ENCODE results near the gene ANLN.

DNA sequence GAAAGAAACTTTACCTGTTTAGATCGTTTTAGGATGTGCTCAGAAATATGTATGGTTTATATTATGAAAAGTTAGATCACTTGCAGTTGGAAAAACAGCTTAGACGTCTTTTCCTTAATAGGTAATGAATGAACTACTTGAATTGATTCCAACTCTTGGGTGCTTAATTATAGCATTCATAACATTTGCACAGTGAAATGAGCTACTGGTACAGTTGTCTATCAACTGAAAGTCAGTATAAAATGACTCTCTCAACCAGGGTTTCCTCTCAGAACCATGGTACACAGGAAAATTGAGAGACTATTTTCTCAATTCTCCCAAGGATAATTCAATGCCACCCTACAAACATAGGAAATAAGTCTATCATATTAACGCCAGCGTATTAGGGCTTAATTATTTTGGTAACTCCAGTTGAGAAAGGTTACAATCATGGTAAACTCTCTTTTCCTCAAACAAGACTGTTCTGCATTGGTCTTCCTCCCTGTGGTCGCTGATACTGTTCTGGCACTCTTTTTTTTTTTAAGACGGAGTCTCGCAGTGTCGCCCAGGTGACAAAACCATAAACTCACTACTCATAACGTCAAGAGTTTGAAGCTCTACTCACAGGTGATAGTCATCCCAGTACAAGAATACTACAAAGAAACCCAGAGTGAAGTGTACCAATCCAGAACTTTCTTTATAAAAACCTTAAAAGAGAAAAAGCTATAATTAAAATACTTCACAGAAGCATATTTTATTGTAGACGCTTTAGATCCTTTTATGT is 2.0 kb downstream of the ANLN start:
- TF ChIP-seq, protein P1, sequence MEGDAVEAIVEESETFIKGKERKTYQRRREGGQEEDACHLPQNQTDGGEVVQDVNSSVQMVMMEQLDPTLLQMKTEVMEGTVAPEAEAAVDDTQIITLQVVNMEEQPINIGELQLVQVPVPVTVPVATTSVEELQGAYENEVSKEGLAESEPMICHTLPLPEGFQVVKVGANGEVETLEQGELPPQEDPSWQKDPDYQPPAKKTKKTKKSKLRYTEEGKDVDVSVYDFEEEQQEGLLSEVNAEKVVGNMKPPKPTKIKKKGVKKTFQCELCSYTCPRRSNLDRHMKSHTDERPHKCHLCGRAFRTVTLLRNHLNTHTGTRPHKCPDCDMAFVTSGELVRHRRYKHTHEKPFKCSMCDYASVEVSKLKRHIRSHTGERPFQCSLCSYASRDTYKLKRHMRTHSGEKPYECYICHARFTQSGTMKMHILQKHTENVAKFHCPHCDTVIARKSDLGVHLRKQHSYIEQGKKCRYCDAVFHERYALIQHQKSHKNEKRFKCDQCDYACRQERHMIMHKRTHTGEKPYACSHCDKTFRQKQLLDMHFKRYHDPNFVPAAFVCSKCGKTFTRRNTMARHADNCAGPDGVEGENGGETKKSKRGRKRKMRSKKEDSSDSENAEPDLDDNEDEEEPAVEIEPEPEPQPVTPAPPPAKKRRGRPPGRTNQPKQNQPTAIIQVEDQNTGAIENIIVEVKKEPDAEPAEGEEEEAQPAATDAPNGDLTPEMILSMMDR (IDR thresholded peaks at IDR 0.05), result no peak
- TF ChIP-seq TCF7L2 (IDR thresholded peaks at IDR 0.05; ENCODE audit: low read depth, low read length), result no peak

All from Panc1 (cell line).